BJ (cell line): ENCODE measurements around the gene NF2. TPM values are rescaled to one million over a fixed set of nuclear protein-coding genes. Genes with fewer than 3 reads are reported as not detected.

Source experiments
- CTCF ChIA-PET: fragments of 350-600 bp; formaldehyde crosslinking; extraction: SDS; loops from one replicate; lab custom pipeline; 2021; ENCODE audit warnings: antibody characterized with exemption, inconsistent platforms; lab: Yijun Ruan, JAX
- POLR2A ChIA-PET: fragments of 300-600 bp; sonication (Branson Sonifier 250); formaldehyde crosslinking; extraction: SDS; loops from one replicate; lab custom pipeline; 2021; ENCODE audit warnings: antibody characterized with exemption; lab: Charles Lee
- DNase-seq: peaks from one replicate; pipeline ENCODE4 v3.0.0-alpha.2; 2011; ENCODE audit warnings: low read depth
- H3K27me3 ChIP-seq: 2 replicates; pipeline ENCODE4 v1.6.0; 2011; ENCODE audit warnings: low read length; ENCODE audit not compliant: control insufficient read depth, insufficient read depth
- H3K36me3 ChIP-seq: 2 replicates; pipeline ENCODE4 v1.5.1; 2011; ENCODE audit warnings: low read length; ENCODE audit not compliant: control insufficient read depth, insufficient read depth
- H3K4me3 ChIP-seq: 2 replicates; pipeline ENCODE4 v1.5.1; 2011; ENCODE audit warnings: low read depth, mild to moderate bottlenecking, control low read depth, low read length
- polyA plus RNA-seq: library from polyadenylated mRNA; depleted of rRNA; stranded (reverse); fragments of >200 nt; gene quantifications from 2 replicates; pipeline ENCODE4 v1.2.3, GENCODE V29; 2011
- TF ChIP-seq, protein P1 (sequence below): IDR thresholded peaks from 2 replicates; pipeline ENCODE4 v1.5.1; 2011; ENCODE audit warnings: low read depth, mild to moderate bottlenecking, control low read depth, inconsistent platforms, low read length, moderate library complexity; ENCODE audit not compliant: insufficient read depth

The NF2 gene
- polyA plus RNA-seq, 1 experiment: 36.0 TPM

DNA sequence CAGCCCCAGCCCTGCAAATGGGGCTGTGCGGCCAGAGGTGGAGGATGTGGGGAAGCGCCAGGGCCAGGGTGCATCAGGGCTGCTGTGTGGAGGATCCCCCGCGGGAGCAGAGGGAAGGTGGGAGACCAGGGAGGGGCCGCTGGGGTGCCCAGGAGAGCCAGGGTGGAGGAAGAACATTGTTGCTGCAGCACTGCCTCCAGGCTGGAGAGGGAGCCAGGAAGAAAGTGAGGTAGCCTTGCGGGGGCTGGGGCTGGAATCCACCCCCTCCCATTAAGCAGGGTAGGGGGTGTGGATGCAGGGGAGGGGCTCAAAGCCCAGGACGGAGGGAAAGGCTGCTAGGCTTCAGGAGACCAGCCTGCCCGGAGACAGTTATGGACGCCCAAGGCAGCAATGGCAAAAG, 131.4 kb downstream of the NF2 start:
- TF ChIP-seq, protein P1, sequence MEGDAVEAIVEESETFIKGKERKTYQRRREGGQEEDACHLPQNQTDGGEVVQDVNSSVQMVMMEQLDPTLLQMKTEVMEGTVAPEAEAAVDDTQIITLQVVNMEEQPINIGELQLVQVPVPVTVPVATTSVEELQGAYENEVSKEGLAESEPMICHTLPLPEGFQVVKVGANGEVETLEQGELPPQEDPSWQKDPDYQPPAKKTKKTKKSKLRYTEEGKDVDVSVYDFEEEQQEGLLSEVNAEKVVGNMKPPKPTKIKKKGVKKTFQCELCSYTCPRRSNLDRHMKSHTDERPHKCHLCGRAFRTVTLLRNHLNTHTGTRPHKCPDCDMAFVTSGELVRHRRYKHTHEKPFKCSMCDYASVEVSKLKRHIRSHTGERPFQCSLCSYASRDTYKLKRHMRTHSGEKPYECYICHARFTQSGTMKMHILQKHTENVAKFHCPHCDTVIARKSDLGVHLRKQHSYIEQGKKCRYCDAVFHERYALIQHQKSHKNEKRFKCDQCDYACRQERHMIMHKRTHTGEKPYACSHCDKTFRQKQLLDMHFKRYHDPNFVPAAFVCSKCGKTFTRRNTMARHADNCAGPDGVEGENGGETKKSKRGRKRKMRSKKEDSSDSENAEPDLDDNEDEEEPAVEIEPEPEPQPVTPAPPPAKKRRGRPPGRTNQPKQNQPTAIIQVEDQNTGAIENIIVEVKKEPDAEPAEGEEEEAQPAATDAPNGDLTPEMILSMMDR: no peak
- Histone ChIP-seq H3K27me3 (no peaks in the 10 kb centered on the region), H3K36me3 (peaks cover 1% of the 10 kb centered on the region), H3K4me3 (no peak overlapping the region)
- ChIA-PET CTCF (no interaction called here), POLR2A (no interaction called here)
- DNase-seq: no peak

DNA sequence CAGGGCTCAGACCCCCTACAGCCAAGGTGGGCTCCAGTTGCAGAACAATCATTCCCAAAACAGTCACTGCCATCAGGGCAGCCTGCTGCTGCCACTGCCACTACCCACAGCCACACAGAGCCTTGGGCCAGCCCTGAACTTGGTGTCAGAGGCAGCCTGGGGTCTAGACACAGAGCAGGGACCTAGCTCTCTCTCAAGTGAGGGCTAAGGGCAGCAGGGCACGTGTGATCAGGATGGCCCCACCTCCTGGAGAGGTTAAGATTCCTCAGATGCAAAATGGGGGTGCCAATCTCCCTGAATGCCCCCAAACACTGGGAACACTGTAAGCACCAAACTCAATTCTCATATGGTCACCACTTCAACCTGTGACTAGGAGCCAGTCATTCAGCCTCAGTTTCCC, 132.0 kb downstream of the NF2 start:
- TF ChIP-seq, protein P1: no peak
- no peak overlapping the region for H3K4me3 ChIP-seq
- ChIA-PET POLR2A (no interaction called here), CTCF (no interaction called here)
- no peaks in the 10 kb centered on the region for H3K27me3 ChIP-seq
- H3K36me3 ChIP-seq: peaks cover 3% of the 10 kb centered on the region
- no peak for DNase-seq

DNA sequence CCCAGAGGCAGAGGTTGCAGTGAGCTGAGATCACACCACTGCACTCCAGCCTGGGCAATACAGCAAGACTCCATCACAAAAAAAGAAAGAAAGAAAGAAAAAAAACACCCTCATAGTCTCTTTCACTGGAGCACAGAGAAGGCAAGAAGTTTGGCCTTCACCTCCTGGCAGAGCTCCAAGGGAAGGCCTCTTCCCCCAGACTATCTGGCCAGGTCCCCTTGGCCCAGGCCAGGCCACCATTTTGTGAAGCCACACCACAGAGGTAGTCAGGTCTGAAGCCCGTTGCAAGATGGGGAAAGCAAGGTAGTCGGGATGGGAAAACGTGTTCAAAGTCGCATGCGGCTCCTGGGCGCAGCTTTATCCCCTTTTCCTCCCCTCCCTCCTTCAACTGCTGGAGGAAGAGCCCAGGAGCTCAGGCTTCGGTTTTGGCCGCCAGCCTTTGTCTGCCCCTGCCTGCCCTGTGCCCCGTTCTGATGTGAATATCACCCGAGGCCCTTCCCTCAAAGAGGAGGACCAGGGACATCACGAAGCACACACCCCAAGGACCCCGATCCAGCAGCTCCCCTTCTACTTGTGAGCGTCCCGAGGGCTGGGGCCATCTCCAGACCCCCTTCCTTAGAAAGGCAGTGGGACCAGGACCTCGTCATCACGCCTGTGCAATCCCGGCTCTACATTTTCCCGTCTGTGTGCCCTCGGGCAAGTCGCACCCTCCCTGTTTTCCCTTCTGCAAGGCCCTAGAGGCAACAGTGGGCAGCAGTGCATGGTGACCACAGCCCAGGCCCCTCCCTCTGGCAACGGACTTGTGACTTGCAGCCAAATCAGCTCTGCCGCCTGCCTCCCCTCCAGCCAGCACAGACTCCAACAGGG, 134.1 kb downstream of the NF2 start:
- TF ChIP-seq, protein P1: no peak
- Histone ChIP-seq H3K36me3 (peaks cover 2% of the 10 kb centered on the region), H3K4me3 (no peak overlapping the region), H3K27me3 (no peaks in the 10 kb centered on the region)
- POLR2A ChIA-PET: no interaction called here
- no peak for DNase-seq
- CTCF ChIA-PET: interaction anchor here (1.1 to 1.5 kb wide), 2 partner anchors 15 to 267 kb away, joined by 3 to 5 read pairs; no protein-coding TSS in a partner anchor

- TF ChIP-seq, protein P1: no peak
- Histone ChIP-seq H3K36me3 (peaks cover 2% of the 10 kb centered on the region), H3K27me3 (no peaks in the 10 kb centered on the region), H3K4me3 (no peak overlapping the region)
- DNase-seq: no peak
- CTCF ChIA-PET: interaction anchor here (1.0 to 1.5 kb wide), 3 partner anchors 13 to 267 kb away, joined by 3 to 5 read pairs (median 3); no protein-coding TSS in a partner anchor
- POLR2A ChIA-PET: no interaction called here
Measured at GRCh38 chr22:29738118-29738815, 134.8 kb downstream of the NF2 start.

DNA sequence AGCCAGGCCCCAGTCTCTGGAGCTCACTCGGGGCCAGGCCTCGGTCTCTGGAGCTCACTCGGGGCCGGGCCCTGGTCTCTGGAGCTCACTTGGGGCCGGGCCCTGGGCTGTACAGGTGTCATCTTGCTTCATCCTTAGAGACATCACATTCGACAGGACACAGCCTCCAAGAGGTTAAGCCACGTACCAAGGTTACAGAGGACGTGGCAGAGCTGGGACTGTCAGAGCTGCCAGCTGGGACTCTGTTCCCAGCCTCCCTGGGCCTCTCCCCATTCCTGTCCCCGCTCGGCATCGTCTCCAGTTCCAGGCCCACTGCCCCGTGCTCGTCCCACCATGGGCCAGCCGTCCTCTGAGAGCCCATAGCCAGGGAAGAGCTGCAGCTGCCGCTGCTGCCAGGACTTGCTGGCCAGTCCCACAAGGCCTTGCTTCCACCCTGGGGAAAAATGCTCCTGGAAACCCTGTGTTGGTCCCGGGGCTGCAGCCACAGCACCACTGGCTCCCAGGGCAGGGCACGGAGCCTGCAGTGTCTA, 136.0 kb downstream of the NF2 start:
- H3K36me3 ChIP-seq: peaks cover 2% of the 10 kb centered on the region
- CTCF ChIA-PET: interaction anchor here (1.0 kb wide), 1 partner anchor 15 kb away, joined by 3 read pairs; no protein-coding TSS in a partner anchor

More for the DNA sequence above, 136.0 kb downstream of the NF2 start:
- POLR2A ChIA-PET: no interaction called here
- no peak overlapping the region for H3K4me3 ChIP-seq
- no peak for DNase-seq
- no peaks in the 10 kb centered on the region for H3K27me3 ChIP-seq
- TF ChIP-seq, protein P1: no peak
